Prostate gland (tissue), 2 donors: ENCODE results near the gene PKHD1.

ENCODE experiments used
- CTCF ChIP-seq, 4 experiments: fragments of 200-600 bp in 2 of 4; fragments of 450-650 bp in 2 of 4; sonication (generic) in 2 of 4; IDR thresholded peaks; 1 replicate in 3 of 4; 2 replicates in 1 of 4; pipeline ENCODE4 v1.5.1; 2016 to 2019; ENCODE audit warnings: antibody characterized with exemption in 4 of 4, mild to moderate bottlenecking in 2 of 4, moderate library complexity in 2 of 4
- POLR2A ChIP-seq: fragments of 450-650 bp; IDR thresholded peaks from one replicate; pipeline ENCODE4 v1.6.1; 2016; ENCODE audit warnings: antibody characterized with exemption, mild to moderate bottlenecking
- POLR2AphosphoS5 ChIP-seq: sonication (generic); formaldehyde crosslinking; IDR thresholded peaks from one replicate; pipeline ENCODE4 v1.6.1; 2017; ENCODE audit warnings: antibody characterized with exemption

GRCh38 chr6:51678905-51679620 lies 408.4 kb downstream of the PKHD1 start:
- TF ChIP-seq CTCF (IDR thresholded peaks at IDR 0.05) = no peak
- no peak for TF ChIP-seq POLR2A
- no peak for TF ChIP-seq POLR2AphosphoS5
